Mesenteric fat pad (tissue), 1 donor: ENCODE data around the gene ZDHHC17. TPM values are rescaled to one million over a fixed set of nuclear protein-coding genes. Genes with fewer than 3 reads are reported as not detected.

Experiments used
- DNase-seq: peaks from one replicate; pipeline ENCODE4 v3.0.0-alpha.2; 2020; ENCODE audit warnings: low spot score
- total RNA-seq: library from RNA; stranded (reverse); fragmentation: NEBNext Ultra II Directional; extraction: Animal tissue kit (Norgen Biotek cat#: 25700); gene quantifications from one replicate; pipeline ENCODE4 v1.2.1, GENCODE V29; 2021
- donor health status: DM: yes; HTN: yes; CAD: no.

ZDHHC17 gene
- total RNA-seq, 1 donor from 2014 or later = 41.8 TPM

DNA sequence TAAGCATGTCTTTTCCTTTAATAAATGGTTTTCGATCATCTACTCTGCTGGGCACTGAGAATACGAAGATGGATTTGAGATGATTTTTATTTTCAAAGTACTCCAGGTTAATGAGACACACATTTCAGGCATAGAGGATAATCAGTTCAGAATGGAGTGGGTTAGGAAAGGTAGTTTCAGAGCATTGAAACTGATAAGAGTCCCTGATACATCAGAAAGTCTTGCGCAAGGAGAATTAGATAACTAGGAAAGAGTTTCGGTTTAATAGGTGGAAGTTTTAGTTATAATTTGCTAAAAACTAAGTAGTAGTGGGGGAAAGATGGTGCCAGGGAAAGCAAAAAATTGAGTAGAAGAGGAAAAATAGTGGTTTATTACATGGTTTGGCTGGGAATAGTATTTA is 50.1 kb downstream of the ZDHHC17 start:
- DNase-seq = no peak

DNA sequence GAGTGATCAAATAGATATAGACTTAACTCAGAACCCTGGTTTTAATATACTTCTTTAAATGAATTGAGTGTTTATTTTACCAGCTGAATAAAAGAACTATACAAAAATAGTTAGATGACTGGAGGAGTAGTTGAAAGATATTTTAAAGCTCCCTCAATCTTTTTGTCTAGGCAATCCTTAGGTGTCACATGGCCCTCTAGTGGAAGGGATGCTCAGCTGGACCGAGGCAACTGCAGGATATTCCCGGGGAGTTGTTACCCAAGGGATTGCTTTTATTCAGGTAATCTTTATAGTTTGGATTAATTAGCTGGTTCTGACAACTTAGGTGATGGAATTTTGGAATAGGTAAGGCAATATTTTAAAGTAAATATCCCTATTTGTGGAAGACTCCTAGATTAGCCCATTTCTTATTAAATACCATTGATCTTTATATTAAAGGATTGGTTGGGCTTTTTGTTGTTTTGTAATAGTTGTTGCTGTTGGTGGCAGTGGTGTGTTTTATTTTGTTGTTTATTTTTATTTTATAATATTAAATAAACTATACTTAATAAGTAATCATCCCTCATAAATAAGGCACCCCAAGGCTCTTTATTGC is 57.1 kb downstream of the ZDHHC17 start:
- DNase-seq = no peak

DNA sequence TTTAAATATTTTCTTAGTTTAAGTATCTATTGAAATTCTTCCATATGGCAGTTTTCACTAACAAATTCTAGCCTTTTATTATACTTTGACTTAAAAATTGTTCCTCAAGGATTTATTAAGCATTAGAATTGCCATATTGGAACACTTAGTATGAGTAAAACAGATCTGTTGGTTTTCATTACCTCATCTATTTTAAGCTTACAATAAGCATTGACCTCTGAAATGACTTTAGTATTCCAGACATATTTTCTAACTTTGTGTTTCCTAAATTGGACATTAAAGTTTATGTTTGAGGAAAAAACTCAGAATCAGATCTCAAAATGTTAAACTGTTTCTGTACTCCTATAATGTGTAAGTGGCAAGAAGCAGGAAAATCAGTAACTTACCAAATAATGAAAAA is 66.5 kb downstream of the ZDHHC17 start:
- no peak for DNase-seq

DNA sequence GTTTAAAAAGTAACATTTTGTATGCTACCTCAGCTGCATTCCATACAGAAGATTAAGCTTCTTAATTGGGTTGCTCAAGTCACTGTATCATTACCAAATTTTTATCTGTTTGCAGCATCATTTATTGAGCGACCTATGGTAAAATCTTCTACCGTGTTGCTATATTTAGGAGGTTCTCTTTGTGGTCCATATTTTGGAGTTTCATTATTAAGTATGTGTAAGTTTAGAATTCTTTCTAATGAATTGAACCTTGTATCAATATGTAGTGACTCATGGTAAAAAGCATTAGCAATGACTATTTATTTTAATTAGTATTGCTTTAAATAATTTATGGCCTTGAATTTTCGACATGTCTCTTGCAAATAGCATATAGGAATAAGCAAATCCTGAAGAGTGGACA is 72.7 kb downstream of the ZDHHC17 start:
- no peak for DNase-seq

DNA sequence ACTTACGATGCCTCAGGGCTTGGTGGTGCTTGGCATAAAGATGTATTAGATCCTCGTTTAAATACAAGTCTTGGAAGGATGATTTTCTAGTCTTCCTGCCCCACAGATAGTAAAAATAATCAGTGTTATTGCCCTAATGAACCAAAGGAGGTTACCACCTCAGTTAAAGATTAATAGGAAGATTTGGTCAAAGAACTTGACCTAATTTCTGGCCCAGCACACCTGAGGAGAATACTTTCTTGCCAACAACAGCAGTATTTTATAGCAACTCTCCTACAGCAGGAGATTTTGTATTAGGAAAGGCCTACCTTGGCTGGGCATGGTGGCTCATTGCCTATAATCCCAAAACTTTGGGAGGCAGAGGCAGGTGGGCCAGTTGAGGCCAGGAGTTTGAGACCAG is 83.3 kb downstream of the ZDHHC17 start:
- no peak for DNase-seq

DNA sequence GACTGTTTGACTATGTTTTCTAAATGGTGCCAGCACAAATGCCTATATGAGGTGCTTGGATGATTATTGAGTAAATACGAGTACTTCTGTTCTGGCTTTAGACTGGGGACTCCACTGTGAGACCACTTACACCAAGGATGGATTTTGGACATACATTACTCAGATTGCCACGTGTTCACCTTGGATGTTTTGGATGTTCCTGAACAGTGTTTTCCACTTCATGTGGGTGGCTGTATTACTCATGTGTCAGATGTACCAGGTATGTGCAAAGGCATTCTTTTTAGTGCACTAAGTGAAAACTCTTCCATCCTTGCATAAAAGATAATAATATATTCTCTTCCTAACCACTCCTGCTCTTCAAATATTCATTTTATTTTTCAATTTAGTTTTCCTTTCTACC is 84.2 kb downstream of the ZDHHC17 start:
- DNase-seq = no peak

DNA sequence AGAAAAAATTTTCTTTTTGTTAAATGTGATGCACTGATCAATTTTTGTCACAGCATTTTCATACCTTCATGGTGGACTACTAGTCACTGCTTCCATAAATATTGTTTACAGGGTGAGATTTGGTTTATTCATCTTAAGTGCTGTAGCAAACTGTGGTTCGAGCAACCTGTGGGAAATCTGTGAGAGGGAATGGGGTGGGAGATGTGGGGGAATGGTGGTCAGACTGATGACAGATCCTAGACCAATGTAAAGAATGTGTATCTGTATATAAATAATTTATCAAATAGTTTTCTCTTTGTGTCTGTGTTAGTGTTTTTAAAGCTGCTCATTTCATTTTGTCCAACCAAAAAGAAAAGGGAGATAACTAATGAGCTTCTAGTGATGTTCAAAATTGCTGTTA is 88.2 kb downstream of the ZDHHC17 start:
- no peak for DNase-seq

DNA sequence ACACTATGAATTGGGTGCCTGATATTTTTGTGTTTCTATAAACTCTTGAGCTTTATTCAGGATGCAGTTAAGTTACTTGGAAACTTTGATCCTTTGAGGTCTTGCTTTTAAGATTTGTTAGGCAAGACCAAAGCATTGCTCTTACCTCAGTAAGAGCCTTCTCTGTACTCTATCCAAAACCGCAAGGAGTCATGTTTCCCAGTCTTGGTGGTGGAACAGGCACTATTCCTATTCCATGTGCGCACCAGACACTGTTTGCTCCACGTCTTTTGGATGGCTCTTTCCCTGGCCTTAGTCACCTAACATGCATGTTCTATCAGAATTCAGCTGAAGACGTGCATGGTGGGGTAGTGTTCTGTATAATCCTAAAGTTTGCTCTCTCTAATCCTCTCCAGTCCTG is 91.4 kb downstream of the ZDHHC17 start:
- no peak for DNase-seq

DNA sequence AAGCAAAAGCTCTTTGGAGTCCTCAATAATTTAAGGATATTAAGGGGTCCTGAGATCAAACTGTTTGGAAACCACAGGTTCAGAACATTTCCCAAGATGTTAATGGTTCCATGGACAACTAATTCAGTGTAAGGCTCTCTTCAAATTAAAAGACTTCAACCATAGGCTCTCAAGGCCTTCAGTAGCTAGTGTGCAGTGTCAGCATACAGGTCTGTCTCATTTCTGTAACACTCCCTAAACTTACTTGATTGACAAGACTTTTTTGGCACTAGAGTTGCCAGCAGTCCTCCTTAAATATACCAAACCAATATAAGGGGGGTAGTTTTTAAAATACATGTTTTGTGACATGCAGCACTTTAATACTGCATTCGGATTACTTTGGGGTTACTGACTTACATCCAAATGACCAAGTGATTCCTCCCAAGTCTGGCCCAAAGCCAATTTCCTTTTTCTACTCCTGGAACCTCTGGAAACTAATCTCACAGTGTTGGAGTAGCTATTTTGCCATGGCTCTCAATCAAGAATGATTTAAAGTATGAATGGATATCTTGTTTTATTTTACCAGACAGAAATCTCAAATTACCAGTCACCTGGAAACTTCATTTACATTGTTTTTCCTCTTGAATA is 92.2 kb downstream of the ZDHHC17 start:
- no peak for DNase-seq

DNA sequence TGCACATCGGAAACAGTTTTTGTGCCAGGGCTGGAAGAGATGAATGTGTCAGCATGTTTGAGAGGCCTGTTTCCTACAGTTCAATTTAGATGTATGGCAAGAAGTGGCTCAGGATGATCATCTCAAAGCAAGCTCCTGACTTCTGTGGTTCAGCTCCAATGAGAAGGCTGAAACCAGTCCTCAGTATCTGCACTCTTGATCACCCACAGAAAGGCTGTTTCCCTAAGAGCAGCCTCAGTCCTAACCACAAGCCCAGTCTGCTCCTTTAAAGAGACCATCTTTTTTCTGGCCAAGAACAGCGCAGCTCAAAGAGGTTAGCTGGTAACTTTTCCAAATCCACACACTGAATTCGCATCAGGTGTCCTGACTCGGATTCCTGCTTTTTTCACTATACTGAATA is 95.7 kb downstream of the ZDHHC17 start:
- no peak for DNase-seq

DNA sequence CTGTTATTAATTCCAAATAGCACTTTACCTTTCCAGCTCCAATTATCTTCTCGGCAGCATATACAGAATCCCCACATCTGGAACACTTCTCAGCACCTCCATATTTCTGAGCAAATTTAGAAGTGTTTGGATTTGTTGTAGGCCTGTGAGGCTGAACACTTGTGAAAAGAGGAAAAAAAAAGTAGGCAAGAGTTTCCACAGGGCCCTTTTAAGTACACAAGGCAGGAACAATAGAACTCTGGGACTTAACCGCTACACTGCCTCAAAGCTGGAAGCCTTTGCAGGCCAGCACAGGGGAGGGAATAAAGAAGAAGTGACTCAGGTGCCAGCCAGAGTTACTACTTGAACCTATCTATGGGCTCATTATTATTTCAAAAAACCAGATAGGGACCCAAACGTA is 96.3 kb downstream of the ZDHHC17 start:
- no peak for DNase-seq

DNA sequence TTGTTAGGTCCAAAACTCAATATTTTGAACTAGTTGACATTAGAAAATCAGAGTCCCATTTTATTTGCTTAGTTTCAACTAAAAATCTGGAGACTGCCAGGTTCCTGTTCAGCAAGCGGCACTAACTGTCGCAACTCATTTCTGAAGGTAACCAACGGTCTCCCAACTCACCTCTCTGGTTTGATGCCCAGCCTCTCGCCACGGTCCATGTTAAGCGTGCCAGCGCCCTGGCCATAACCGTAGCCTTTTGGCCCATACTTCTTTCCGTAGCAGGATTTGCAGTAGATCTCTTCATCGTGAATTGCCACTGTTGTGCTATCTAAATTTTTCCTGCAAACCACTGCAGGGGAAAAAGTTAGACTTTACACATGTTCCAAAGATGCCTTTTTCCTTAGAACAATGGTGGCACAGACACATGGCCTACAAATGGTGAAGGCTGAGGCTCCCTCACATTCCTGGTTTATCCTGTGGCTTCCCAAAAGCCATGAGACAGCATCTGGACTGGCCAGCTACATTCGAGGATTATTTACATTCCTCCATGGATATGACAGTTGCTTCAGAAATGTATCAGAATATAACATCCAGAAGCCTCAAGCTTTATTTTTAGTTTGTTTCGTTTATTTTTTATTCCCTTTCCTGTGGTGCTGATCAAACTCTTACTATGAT is 99.2 kb downstream of the ZDHHC17 start:
- no peak for DNase-seq

DNA sequence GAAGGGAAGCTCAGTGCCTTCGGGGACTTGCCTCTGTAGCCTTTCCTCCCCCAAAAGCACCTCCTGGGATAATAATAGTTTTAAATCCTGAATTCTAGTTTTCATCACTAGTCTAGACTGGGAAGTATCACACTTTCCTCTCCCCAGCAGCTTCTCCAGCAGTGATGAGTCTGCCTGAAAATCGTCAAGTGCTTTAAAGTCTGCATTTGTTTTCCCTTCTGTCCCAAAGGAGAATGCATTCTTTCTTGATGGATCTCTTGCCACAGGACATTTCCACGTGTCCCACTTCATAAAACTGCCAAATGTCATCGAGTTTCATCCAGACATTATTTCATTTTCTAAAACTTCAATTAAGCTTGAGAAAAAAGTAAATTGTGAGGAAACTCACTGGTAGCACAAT is 99.9 kb downstream of the ZDHHC17 start:
- DNase-seq = no peak

DNA sequence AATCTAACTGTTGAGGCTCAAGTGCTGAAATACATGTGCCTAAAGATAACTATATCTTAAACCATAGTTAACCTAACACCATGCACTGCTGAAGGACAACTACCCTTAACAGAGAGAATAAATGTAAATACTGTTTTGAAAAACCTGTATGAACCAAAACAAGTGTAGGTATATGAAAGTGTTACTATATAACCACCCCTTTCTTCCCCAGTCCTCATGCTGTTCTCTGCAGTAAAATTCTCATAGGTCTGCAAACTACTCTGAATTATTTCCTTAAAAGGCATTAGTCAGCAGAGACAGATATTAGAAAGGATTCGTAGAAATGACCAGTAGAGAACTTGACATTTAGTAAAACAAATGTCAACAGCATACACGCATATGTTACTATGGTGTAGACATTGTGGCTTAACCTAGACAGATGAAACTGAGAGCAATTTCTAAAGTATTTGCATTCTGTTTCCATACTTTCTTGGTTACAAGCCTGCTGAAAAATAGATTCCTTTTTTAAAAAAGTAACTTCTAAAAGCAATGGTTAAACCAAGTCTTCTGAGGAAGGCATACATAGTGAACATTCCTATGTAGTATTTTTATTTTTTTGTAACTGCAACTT is 101.0 kb downstream of the ZDHHC17 start:
- no peak for DNase-seq

DNA sequence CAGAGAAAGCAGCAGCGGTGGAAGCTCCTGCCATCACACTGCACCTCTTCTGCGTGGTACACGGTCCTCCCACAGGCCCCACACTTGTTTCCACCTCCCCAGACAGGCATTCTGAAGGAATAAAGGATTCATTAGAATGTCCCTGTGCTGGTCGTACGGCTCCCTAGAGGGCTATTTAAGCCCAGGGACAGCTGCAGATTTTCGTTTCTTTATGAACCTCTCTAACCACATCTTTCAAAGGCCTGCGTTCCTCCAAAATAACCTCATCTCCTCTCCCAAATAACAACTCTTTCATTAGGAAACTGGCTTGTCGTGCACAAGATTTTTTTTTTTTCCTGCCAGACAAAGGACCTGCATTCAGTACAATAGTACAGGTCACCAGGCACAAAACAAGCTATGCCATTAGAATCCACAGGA is 102.2 kb downstream of the ZDHHC17 start:
- DNase-seq = no peak

DNA sequence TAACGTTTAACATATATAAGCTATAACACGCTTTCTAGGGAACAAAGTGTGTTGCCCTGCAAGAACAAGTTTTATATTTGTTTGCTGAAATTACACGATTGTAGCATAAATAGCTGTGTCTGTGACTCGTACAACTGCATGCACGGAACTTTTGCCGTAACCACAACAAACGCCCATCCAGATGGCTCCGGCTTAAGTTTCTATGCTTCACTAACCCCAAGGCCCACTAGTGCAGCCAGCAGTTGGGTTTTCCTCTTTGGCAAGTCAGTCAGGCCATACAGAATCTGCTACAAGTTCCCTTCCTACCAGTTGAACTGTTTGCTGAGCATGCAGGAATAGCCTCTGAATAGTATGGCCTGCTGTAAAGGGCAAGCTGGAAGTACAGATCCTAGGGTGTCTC is 102.8 kb downstream of the ZDHHC17 start:
- no peak for DNase-seq

DNA sequence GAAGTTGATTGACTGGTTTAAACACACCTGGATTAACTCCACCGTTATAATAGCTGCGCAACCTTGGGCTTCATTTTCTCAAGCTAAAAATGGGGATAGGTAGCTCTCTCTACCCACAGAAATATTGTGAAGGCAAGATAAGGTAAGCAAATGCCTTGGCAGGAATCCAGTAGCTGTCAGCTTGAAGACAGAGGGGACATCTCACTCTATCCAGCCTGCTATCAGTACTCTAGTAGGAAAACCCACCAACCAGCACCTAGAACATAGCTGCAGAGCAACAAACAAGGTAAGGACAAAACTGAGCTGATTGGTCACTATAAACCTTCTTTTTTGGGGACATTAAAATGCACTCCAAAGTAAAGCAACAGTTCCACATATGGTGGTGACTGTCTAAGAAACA is 107.2 kb downstream of the ZDHHC17 start:
- DNase-seq = no peak

DNA sequence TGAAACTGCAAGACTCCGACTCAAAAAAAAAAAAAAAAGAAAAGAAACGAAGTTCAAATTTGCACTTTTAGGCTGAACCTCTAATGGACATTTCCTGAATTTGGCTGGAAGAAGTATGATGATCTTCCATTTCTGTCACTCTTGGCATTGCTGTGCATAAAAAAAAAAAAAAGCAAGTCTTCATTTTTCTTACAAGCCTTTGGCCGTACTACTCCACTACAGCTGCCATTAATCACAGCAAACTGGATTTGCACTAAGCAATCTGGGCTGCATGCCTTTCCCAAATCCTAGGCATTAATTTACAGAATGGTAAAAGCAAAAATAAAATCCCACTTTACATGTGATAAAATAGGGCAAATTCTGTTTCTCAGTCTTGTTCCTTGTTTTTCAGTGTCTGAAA is 107.8 kb downstream of the ZDHHC17 start:
- DNase-seq = no peak

DNA sequence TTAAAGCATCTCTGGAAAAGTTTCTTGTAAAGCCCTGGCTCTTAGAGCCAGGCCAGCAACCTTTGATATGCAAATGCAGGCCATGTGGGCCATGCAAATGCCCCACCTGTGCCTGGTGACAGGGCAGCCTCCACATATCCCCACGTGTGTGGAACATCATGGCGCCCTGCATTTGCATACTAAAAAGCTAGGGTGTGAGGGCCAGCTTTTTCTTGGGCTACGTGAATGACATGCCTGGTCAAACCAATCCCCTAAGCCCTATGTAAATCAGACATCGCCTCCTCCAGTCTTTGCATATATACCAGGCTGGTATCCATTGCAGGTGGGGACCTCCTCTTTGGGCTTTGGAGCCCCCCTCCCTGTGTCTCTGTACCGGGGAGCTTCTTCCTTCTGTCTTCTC is 108.5 kb downstream of the ZDHHC17 start:
- DNase-seq = no peak

DNA sequence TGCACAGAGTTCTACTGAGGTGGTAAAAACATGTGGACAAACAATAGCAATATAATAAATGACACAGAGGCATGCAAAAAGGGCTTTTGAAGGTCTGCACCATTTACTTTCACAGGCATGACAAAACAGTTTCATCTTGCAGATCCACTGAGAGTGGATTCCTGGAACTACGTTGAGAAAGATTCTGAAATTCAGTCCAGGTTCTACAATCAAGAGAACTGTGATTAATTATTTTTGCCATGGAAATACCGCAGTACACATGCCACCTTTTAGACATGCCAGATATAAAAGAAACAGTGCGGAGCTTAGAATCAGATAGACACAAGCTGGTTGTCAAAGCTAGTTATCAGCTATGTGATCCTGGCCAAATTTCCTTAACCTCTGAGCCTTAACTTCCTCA is 110.1 kb downstream of the ZDHHC17 start:
- DNase-seq = no peak

DNA sequence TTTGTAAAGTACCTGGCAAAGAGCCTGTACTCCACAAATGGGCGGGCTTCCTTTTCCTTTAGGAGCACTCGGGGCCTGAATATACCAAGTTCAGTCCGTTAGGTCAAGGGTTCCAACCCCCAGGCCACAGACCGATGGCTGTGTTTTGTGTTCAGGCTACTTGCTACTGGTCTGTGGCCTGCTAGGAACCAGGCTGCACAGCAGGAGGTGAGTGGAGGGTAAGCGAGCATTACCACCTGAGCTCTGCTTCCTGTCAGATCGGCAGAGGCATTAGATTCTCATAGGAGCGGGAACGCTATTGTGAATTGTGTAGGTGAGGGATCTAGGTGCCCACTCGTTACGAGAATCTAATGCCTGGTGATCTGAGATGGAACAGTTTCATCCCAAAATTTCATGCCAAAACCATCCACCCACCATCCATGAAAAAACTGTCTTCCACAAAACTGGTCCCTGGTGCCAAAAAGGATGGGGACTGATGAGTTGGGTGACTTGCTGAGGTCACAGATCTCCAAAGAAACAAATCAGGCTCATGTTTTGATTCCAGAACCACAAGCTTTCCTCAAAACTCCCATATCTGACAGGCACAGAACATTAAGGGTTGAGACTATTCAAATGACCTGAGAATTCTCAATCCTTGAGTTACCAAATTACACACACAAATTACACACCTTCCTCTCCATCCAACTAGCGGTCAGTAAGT is 110.7 kb downstream of the ZDHHC17 start:
- no peak for DNase-seq

DNA sequence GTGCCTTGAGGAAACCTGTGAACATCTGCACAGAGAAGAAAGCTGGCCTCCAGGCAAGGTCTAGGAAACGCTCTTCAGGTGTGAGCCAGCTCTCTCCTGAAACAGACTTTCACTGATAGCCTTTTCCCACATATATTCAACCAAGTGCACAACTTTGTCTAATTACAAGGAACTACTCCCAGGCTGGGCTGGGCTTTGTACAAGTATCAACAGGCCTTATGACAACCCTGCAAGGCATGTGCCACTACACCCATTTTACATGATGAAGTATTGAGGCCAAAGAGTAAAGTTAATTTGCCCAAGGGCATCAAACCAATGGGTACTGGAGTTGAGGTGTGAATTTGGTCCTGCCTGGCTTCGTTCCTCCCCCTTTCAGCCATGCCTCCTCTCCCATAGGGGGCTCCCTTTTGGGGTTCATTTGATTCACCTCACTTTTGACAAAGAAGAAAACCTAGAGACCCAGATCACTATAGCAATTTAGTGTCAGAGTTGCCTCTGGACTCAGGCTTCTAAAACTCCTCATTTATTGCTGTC is 112.8 kb downstream of the ZDHHC17 start:
- DNase-seq = no peak
